GM19468 (cell line): Measurements from ENCODE around the gene MCUB.
A peak's percentile ranks its signal among the peaks of the same experiment; 100 is the strongest.
"Not testable (repeated sequence)": the region's sequence is repeated elsewhere in the genome, so short reads cannot be mapped to it uniquely, and the experiment has no call there.

ENCODE experiments used
- ATAC-seq: cut with Tn5 transposase; IDR thresholded peaks from one replicate; pipeline ENCODE4 v1.9.1; 2021; ENCODE audit warnings: mild to moderate bottlenecking, moderate library complexity, moderate number of reproducible peaks; ENCODE audit not compliant: unreplicated experiment; ENCODE audit errors: extremely low read depth

MCUB gene

GRCh38 chr4:109675181-109675580 lies 115.1 kb downstream of the MCUB start:
- no peak for ATAC-seq

DNA sequence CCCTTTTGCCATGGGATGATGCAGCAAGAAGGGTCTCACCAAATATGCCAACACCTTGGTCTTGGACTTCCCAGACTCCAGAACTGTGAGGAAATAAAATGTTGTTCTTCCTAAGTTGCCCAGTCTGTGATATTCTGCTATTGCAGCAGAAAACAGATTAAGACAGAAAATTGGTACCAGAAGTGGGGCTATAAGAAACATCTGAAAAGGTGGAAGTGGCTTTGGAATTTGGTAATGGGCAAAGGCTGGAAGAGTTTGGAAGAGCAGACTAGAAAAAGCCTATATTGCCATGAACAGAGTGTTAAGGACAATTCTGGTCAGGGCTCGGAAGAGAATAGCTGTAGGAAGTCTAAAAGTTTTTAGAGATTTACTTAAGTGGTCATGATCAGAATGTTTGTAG lies 115.8 kb downstream of the MCUB start:
- no peak for ATAC-seq

- no peak for ATAC-seq
These were observed 116.8 kb downstream of the MCUB start for GRCh38 chr4:109676886-109677285.

GRCh38 chr4:109678472-109678871 lies 118.4 kb downstream of the MCUB start:
- ATAC-seq, result not testable (repeated sequence)

- not testable (repeated sequence) for ATAC-seq
These were observed 118.9 kb downstream of the MCUB start for GRCh38 chr4:109678925-109679324.

DNA sequence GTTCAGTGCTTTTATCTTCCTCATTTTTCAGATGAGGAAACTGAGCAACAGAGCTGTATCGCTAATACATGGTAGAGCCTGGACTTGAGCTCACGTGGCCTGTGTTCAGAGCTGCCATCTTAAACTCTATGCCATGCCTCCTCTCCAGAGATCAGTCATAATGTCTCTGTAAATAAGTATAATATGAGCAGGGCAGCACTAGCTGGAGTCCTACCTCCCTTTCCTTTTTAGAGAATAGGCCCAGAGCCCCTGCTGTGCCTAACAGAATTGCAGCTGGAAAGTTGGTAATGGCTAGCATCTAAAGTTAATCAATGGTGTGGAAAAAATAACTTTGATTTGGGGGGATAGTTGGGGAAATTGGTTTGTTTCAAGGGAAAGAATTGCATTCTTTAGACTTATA lies 122.8 kb downstream of the MCUB start:
- ATAC-seq, result no peak

DNA sequence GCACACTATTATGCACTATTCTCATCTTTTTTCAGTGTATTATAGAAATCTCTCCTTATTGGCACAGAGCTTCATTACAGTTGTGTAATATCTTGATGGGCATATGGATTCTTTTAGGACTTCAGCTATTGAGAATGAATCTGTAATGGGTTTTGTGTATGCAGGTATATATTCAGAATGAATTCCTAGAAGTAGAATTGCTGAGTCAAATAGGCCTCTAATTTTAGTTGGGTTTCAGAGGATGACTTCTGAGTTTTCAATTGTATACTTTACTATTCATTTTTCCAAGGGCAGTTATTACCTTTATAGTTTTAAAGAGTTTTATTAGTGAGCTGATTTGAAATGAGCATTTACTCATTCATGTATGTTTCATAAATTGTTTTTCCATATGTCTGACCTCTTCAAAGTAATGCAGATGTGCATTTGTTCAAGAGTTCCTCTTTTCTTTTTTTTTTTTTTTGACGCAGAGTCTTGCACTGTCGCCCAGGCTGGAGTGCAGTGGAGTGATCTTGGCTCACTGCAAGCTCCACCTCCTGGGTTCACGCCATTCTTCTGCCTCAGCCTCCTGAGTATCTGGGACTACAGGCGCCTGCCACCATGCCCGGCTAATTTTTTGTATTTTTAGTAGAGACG lies 123.7 kb downstream of the MCUB start:
- ATAC-seq, result no peak

DNA sequence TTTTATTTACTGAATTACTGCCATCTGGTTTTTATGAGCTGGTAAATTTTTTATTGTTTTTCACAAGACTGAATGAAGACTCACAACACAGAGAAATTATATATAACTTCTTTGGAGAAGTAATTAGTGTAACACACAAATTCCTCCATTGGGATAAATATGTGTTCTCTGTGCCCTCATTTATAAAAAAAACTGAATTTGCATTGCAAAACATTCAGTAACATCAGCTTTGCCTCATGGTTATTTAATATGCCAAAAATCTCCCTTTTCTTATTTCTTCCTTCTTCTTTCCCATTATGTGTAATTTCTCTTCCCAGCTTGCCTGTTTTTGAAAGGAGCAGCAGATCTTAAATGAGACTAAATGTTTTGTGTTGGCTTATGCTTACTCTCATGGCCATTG lies 124.7 kb downstream of the MCUB start:
- no peak for ATAC-seq

- ATAC-seq, result peak; percentile 65
These were observed 130.8 kb downstream of the MCUB start for GRCh38 chr4:109690690-109691410.

- no peak for ATAC-seq
These were observed 131.4 kb downstream of the MCUB start for GRCh38 chr4:109691411-109691920.

- ATAC-seq, result no peak
These were observed 138.6 kb downstream of the MCUB start for GRCh38 chr4:109698656-109699055.

- no peak for ATAC-seq
These were observed 139.6 kb downstream of the MCUB start for GRCh38 chr4:109699553-109700225.

- ATAC-seq, result no peak
These were observed 141.7 kb downstream of the MCUB start for GRCh38 chr4:109701566-109702410.

- peak; percentile 85 for ATAC-seq
These were observed 143.1 kb downstream of the MCUB start, which contains the start of gene CASP6 for GRCh38 chr4:109702950-109703663. CASP6 (minus strand) TSS chr4:109703445; CDS start chr4:109703395, 50 bp downstream.

DNA sequence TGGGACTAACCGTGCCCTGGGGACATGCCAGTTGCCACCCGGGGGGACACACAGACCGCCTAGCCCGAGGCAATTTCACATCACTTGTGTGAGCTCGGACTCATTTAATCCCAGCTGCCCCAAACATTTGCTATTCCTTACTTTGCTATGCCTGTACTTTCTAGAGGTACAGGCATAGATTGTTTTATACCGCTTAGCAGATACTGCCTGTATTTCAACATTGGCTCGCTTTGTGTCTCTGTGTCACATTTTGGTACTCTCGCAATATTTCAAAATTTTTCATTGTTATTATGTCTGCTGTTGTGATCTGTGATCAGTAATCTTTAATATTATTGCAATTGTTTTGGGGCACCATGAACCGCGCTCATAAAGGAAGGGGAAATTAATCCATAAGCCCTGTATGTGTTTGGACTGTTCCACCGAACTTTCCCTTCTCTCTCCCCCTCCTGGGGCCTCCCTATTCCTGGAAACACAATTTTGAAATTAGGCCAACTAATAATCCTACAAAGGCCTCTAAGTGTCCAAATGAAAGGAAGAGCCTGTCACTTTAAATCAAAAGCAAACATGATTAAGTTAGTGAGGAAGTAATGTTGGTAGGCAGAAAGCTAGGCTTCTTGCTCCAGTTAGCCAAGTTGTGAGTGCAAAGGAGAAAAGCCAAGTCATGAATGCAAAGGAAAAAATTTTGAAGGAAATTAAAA lies 143.8 kb downstream of the MCUB start:
- no peak for ATAC-seq

- ATAC-seq, result no peak
These were observed 148.4 kb downstream of the MCUB start for GRCh38 chr4:109708435-109708834.

DNA sequence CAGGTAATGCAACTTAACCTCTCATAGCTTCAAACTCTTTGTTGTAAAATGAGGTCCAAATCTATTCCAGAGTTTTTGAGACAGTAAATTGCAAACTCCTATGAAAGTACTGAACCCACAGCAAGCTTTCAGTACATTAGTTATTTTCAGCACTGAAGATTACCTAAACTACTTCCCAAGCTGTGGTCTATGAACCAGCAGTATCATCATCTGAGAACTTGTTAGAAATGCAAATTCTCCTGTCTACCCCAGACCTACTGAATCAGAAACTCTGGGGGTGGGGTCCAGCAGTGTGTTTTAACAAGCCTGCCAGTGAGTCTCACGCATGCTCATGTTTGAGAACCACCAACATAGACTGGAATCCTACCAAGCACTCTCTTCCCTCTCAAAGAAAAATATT lies 148.9 kb downstream of the MCUB start:
- peak; percentile 93 for ATAC-seq

DNA sequence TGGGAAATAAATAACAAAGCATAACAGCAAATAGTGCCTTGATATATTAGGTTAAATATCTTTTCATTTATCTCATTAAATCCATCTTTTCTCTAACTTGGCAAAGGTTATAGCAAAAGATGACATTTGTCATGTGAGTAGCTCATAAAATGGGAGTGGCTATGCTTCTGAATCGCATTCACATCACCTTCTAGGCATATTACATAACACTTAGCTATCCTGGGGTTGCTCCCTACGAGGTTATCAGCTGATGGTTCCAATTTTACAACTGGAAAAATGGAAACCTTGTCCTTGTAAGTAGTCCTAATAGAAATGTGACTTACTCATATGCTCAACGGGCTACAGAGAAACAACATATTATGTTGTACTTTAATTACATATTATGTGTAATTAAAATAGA lies 153.5 kb downstream of the MCUB start:
- no peak for ATAC-seq

- ATAC-seq, result no peak
These were observed 158.7 kb downstream of the MCUB start for GRCh38 chr4:109718759-109719158.
